SKM-1 (cell line): ENCODE measurements around the gene CIPC.

Source experiments
- DNase-seq: peaks from one replicate; lab custom pipeline; 2025; ENCODE audit not compliant: unreplicated experiment; lab: John Stamatoyannopoulos, UW

Gene CIPC

GRCh38 chr14:77068517-77069200, 29.4 kb upstream of the CIPC start:
- DNase-seq = no peak

- DNase-seq = no peak
Measured at GRCh38 chr14:77069551-77069950, 28.5 kb upstream of the CIPC start.

GRCh38 chr14:77071938-77072388, 26.1 kb upstream of the CIPC start:
- DNase-seq = no peak

- no peak for DNase-seq
Measured at GRCh38 chr14:77074969-77075368, 23.1 kb upstream of the CIPC start.

- no peak for DNase-seq
Measured at GRCh38 chr14:77076113-77076631, 21.9 kb upstream of the CIPC start.

- DNase-seq = no peak
Measured at GRCh38 chr14:77077040-77077439, 21.0 kb upstream of the CIPC start.

- no peak for DNase-seq
Measured at GRCh38 chr14:77082356-77082755, 15.7 kb upstream of the CIPC start.

- no peak for DNase-seq
Measured at GRCh38 chr14:77083082-77083481, 15.0 kb upstream of the CIPC start.

- no peak for DNase-seq
Measured at GRCh38 chr14:77084985-77085384, 13.1 kb upstream of the CIPC start.

- no peak for DNase-seq
Measured at GRCh38 chr14:77085538-77085937, 12.5 kb upstream of the CIPC start.

- no peak for DNase-seq
Measured at GRCh38 chr14:77086017-77086727, 11.9 kb upstream of the CIPC start.

- no peak for DNase-seq
Measured at GRCh38 chr14:77086951-77087350, 11.1 kb upstream of the CIPC start.

- DNase-seq = no peak
Measured at GRCh38 chr14:77087631-77088030, 10.4 kb upstream of the CIPC start.

- DNase-seq = no peak
Measured at GRCh38 chr14:77088219-77088618, 9.8 kb upstream of the CIPC start.

GRCh38 chr14:77088645-77089044, 9.4 kb upstream of the CIPC start:
- no peak for DNase-seq

- DNase-seq = no peak
Measured at GRCh38 chr14:77091518-77091917, 6.5 kb upstream of the CIPC start.

- no peak for DNase-seq
Measured at GRCh38 chr14:77092676-77093075, 5.4 kb upstream of the CIPC start.

GRCh38 chr14:77094672-77095284, 3.3 kb upstream of the CIPC start:
- peak; percentile 20 for DNase-seq

GRCh38 chr14:77097006-77097699, 905 bp upstream of the CIPC start:
- DNase-seq = no peak

GRCh38 chr14:77098529-77099353, 683 bp downstream of the CIPC start:
- no peak for DNase-seq
